Cortex of kidney (tissue), 1 donor: ENCODE results near the gene RAB20.
"Not testable (repeated sequence)": the region's sequence is repeated elsewhere in the genome, so short reads cannot be mapped to it uniquely, and the experiment has no call there.

Experiments used
- DNase-seq: peaks from one replicate; lab custom pipeline; 2025; lab: John Stamatoyannopoulos, UW

Gene RAB20

GRCh38 chr13:110575322-110576069 is 14.0 kb upstream of the RAB20 start:
- DNase-seq: no peak

DNA sequence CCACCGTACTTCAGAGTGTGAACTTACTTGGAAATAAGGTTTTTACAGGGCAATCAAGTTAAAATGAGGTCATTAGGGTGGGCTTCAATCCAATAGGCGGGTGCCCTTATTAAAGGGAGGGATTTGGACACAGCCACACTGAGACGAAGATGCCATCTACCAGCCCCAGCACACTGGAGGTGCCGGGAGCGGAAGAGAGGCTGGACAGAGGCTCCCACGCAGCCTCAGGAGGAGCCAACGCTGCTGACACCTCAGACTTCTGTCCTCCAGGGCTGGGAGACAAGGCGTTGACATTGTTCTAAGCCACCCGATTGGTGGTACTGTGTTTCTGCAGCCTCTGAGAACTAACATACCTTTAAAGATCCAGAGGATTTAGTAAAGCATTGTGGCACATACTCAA is 12.6 kb upstream of the RAB20 start:
- no peak for DNase-seq

DNA sequence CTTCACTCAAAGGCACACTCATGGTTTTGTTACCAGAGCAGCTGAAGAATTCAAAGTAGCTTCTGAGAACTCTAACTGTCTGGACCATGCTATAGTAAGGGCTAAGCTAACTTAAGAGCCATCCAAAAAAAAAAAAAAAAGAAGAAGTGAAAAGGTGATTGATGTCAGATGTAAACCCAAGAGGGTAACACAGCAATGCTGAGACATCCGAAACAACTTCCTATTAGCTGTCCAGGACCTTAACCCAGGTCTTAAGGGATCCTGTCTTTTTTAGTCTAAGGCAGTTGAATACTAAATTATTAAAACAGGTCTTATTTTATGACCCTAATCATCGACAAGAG is 11.2 kb upstream of the RAB20 start:
- no peak for DNase-seq

- DNase-seq: no peak
Observed at GRCh38 chr13:110571896-110572777, 10.6 kb upstream of the RAB20 start.

- DNase-seq: no peak
Observed at GRCh38 chr13:110570886-110571285, 9.4 kb upstream of the RAB20 start.

DNA sequence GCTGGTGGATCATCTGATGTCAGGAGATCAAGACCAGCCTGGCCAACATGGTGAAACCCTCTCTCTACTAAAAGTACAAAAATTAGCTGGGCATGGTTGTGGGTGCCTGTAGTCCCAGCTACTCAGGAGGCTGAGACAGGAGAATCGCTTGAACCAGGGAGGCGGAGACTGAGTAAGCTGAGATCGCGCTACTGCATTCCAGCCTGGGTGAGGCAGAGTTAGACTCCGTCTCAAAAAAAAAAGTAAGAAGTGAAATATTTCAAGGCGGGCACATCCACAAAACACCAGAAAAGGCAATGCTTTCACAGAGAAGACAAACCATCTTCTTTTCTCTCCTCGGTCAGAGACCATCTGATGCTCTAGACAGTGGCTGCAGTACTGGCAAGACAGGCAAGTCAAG is 8.4 kb upstream of the RAB20 start:
- not testable (repeated sequence) for DNase-seq

GRCh38 chr13:110568612-110569011 is 7.1 kb upstream of the RAB20 start:
- no peak for DNase-seq

DNA sequence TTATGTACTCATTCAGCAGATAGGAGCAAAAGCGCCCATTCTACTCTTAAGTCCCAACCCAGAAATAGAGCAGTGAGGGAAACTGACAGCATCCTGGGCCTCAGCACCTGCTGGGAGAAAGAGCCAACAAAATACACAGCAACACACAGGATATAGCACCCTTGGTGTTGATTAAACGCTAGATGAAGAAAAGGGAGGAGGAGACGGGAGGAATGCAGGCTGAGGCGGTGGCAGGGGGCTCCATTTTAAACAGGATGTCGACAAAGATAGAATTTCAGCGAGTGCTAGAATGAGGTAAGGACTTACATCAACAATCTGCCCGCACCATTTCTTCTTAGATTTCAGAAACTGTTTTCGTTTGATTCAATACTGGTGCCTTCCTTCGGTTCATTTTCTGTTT is 4.6 kb upstream of the RAB20 start:
- no peak for DNase-seq

DNA sequence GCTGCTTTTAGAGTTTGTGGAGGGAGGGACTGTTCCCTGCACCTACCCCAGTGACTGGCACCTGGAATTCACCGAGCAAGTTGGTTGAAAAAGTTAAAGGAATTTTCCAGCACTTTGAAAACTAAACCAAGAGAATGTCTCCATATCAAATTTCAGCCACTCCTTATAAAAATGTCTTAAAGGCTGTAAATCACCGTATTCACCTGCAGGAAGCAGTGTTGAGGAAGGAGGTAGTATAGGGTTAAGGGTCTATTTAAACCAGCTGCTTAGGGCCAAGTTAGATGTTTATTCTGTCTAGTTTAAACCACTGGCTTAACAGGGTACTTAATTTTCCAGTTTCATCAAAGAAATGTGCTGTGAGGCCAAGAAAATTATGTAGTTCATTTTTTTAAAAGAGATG is 3.8 kb upstream of the RAB20 start:
- no peak for DNase-seq

DNA sequence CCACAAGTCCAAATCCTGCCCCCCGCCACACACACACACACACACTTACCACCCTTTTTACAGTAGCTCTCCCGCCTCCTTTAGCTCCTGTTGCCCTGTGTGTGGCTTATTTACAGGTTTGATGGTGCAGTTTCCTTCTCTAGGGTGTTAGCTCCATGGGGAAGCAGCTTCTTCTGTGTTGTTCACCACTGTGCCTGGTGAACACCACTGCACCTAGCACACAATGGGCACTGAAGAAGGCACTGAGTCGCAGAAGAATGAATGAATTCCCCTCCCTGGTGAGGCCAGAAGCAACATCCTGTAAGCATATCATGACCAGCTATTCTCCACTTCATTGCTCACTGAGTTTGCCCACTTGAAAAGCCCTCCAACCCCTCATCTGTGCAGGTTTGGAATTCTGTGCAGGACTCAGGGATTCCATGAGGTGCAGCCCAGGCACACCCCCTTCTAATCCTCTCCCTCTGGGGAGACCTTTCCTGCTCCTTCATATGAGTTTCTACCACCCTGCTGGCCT is 3.0 kb upstream of the RAB20 start:
- no peak for DNase-seq

GRCh38 chr13:110563463-110563774 is 1.9 kb upstream of the RAB20 start:
- no peak for DNase-seq

GRCh38 chr13:110562696-110563462 is 1.4 kb upstream of the RAB20 start:
- no peak for DNase-seq

DNA sequence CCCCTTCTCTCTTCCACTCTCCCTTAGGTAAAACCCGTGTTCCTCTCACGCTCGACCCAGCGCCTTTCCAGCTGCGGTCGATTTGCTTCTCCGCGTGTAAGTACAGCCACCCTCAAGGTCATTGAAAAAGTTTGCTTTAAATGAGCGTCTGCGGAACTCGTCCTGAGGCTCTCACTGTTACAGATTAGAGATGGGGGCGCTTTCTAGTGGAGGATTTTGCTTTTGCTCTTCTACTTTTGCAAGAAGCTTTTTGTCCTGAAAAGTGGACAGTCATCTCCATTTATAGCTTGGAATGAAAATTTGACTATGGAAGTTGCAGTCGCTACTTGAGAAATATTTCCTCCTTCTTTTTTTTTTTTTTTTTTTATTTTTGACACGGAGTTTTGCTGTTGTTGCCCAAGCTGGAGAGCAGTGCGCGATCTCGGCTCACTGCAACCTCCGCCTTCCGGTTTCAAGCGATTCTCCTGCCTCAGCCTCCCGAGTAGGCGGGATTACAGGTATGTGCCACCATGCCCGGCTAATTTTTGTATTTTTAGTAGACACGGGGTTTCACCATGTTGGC is 595 bp upstream of the RAB20 start:
- DNase-seq: no peak

- DNase-seq: no peak
Observed at GRCh38 chr13:110560601-110561343, 750 bp downstream of the RAB20 start.

DNA sequence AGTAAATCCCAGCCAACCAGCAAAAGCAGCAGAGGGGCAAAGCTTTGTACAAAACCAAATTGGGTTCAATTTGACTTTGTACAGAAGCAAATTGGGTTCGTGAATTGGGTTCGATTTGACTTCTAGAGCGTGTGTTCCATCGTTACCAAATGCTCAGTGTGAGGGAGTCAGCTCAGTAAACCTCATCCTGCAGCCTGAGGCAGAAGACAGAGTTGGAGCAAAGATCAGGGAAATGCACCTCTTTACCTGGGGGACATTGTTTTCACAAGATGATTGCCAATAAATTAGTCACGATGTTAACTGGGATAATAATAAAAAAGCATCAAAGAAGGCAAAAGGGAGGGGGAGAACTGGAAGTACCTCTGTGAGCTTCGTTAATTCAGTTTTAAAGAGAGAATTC is 1.5 kb downstream of the RAB20 start:
- DNase-seq: no peak

- no peak for DNase-seq
Observed at GRCh38 chr13:110559429-110559943, 2.0 kb downstream of the RAB20 start.

- no peak for DNase-seq
Observed at GRCh38 chr13:110557610-110558305, 3.8 kb downstream of the RAB20 start.

DNA sequence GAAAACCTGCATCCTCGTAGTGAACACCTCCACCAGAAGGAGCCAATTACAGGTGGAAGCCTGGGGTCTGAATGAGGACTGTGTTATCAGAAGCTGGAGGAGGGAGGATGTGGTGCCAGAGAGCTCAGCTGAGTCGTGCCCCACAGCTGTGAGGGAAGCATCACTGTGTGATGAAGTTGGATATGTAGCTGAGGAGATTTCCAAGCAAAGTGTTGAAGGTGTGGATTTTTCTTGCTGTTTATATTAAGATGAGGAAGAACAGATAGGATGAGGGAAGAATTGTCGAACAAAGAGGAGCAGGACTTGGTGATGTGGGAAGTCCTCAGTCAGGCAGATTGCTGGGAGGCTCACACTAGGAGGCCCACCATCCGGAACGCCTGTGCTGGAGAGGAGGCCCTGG is 4.4 kb downstream of the RAB20 start:
- no peak for DNase-seq

- DNase-seq: no peak
Observed at GRCh38 chr13:110556224-110556606, 5.3 kb downstream of the RAB20 start.

DNA sequence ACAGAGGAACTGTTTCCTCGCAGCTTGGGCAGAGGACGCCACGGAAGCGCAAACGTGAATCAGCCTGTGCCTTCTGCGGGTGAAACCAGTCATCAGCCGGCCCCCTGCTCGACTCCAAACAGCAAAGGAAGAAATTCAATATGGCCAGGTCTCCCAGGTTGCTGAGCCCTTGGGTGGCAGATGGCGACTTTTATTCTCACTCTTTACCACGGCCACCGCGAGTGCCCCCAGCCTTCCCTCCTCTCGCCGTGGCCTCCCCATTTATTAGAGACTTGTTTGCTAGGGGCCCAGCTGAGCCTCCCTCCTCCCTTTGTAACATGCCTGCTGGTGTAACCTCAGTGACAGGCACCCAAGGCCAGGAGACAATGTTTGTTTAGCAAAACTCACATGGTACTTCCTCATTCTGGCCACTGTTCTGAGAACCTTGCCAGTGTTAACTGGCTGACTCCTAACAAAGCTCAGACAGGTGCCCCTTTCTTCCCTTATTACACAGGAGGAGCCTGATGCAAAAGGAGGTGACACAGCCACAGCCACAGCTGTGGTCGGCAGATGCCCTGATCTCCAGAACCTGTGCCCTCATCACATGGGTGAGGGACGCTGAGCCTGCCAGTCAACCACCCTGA is 5.8 kb downstream of the RAB20 start:
- DNase-seq: no peak
